ENCODE data around the gene LRRN4CL. TPM values are rescaled to one million over a fixed set of nuclear protein-coding genes. Genes with fewer than 3 reads are reported as not detected.

LRRN4CL gene
- total and polyA plus RNA-seq, 9 of the 15 experiments (the other 6 are each of a cell fraction or from before 2014, with no cell fraction given), result 0.03 to 0.11 (median 0.05) TPM; not detected in 4

- TF ChIP-seq SMAD1 (IDR thresholded peaks at IDR 0.05; ENCODE audit: low read depth, low read length, partially characterized antibody), result no peak
- no peak; a peak in 1 of 4 replicates for TF ChIP-seq KDM1A (IDR thresholded peaks at IDR 0.05)
- no peak for TF ChIP-seq ZNF347 (CRISPR knock-in tag; IDR thresholded peaks at IDR 0.05; ENCODE audit: low read depth)
- TF ChIP-seq POLR2AphosphoS2 (IDR thresholded peaks at IDR 0.05; ENCODE audit: low read length), result no peak
- no peak; the same call in none of the 2 replicates for TF ChIP-seq KAT7 (CRISPR knock-in tag; IDR thresholded peaks at IDR 0.05; ENCODE audit: borderline replicate concordance)
- no peak for TF ChIP-seq E2F3 (CRISPR knock-in tag; IDR thresholded peaks at IDR 0.05)
- peak; percentile 40; the same call in 1 of the 2 replicates for TF ChIP-seq ZNF592 (IDR thresholded peaks at IDR 0.05)
- peak; percentile 67 for TF ChIP-seq ATF7 (IDR thresholded peaks at IDR 0.05)
- no peak for TF ChIP-seq NFRKB (IDR thresholded peaks at IDR 0.05; ENCODE audit: low read depth)
- TF ChIP-seq SP1 (CRISPR knock-in tag; IDR thresholded peaks at IDR 0.05), result peak; percentile 16; the same call in 1 of the 2 replicates
- no peak for TF ChIP-seq NUFIP1 (IDR thresholded peaks at IDR 0.05; ENCODE audit: partially characterized antibody)
- TF ChIP-seq ZNF699 (CRISPR knock-in tag; IDR thresholded peaks at IDR 0.05; ENCODE audit: insufficient replicate concordance), result no peak
- TF ChIP-seq PKNOX1 (IDR thresholded peaks at IDR 0.05), result no peak
- TF ChIP-seq POLR3A (IDR thresholded peaks at IDR 0.05; ENCODE audit: borderline replicate concordance, extremely low read depth, insufficient read depth, insufficient read length), result no peak
- no peak for TF ChIP-seq ZFP30 (CRISPR knock-in tag; IDR thresholded peaks at IDR 0.05; ENCODE audit: borderline replicate concordance)
- no peak; the same call in 1 of the 2 replicates for TF ChIP-seq EP400 (IDR thresholded peaks at IDR 0.05)
- 0 out of 2 replicates have a peak, but pooled peaks have one; percentile 28 for TF ChIP-seq FOSL1 (tag; conservative IDR thresholded peaks at IDR 0.05)
- no peak for TF ChIP-seq LCOR (CRISPR knock-in tag; IDR thresholded peaks at IDR 0.05)
- no peak for TF ChIP-seq TFAP4 (CRISPR knock-in tag; IDR thresholded peaks at IDR 0.05; ENCODE audit: borderline replicate concordance)
- no peak for TF ChIP-seq FOXP4 (CRISPR knock-in tag; IDR thresholded peaks at IDR 0.05; ENCODE audit: borderline replicate concordance)
- no peak; the same call in 1 of the 2 replicates for TF ChIP-seq CAMTA2 (CRISPR knock-in tag; conservative IDR thresholded peaks at IDR 0.05)
These were observed 18.1 kb downstream of the LRRN4CL start (continued) for GRCh38 chr11:62671236-62671607.

All from K562 (cell line).